IMR-90 (cell line): Measurements from ENCODE around the gene RAPGEF5. TPM values are rescaled to one million over a fixed set of nuclear protein-coding genes. Genes with fewer than 3 reads are reported as not detected.

Source experiments
- ATAC-seq: fragments of 200-7000 bp; cut with Tn5 transposase; 2 replicates; pipeline ENCODE4 v1.9.1; 2020; ENCODE audit warnings: low read depth, mild to moderate bottlenecking, moderate library complexity
- BruUV-seq: library from RNA; stranded (reverse); fragments of 400-500 nt; replicated peaks from 2 replicates; lab custom pipeline; 2021; lab: Mats Ljungman, UMichigan
- CTCF ChIA-PET: fragments of 300-600 bp; formaldehyde crosslinking; extraction: SDS; loops from one replicate; lab custom pipeline; 2021; ENCODE audit warnings: antibody characterized with exemption; lab: Yijun Ruan, JAX
- POLR2A ChIA-PET: fragments of 300-600 bp; sonication (Branson Sonifier 250); formaldehyde crosslinking; loops from one replicate; lab custom pipeline; 2022; ENCODE audit warnings: antibody characterized with exemption; ENCODE audit not compliant: unreplicated experiment; lab: Charles Lee
- DNase-seq: peaks from one replicate; pipeline ENCODE4 v3.0.0; 2013
- H2AFZ ChIP-seq: replicated peaks from 2 replicates; pipeline ENCODE3; 2013; ENCODE audit warnings: low read length, mild to moderate bottlenecking; ENCODE audit not compliant: poor library complexity
- H2AK5ac ChIP-seq: 2 replicates; pipeline ENCODE4 v1.6.1; 2013; ENCODE audit warnings: low read depth, low read length, inconsistent platforms
- H2AK9ac ChIP-seq: replicated peaks from 2 replicates; pipeline ENCODE3; 2013; ENCODE audit warnings: mild to moderate bottlenecking, low read depth, low read length, moderate library complexity; ENCODE audit not compliant: poor library complexity
- H2BK120ac ChIP-seq: 2 replicates; pipeline ENCODE4 v1.6.1; 2013; ENCODE audit warnings: low read depth, low read length, inconsistent platforms
- H2BK15ac ChIP-seq: 3 replicates; pipeline ENCODE4 v1.6.1; 2013; ENCODE audit warnings: low read depth, low read length, inconsistent platforms
- H2BK20ac ChIP-seq: 2 replicates; pipeline ENCODE4 v1.6.1; 2013; ENCODE audit warnings: low read depth, mild to moderate bottlenecking, inconsistent platforms, low read length, moderate library complexity
- H2BK5ac ChIP-seq: 2 replicates; pipeline ENCODE4 v1.6.1; 2013; ENCODE audit warnings: mild to moderate bottlenecking, low read depth, low read length, inconsistent platforms; ENCODE audit not compliant: poor library complexity, severe bottlenecking
- H3K14ac ChIP-seq: replicated peaks from 2 replicates; pipeline ENCODE4 v1.6.1; 2013; ENCODE audit warnings: low read depth, low read length, inconsistent platforms
- H3K18ac ChIP-seq: 2 replicates; pipeline ENCODE4 v1.6.1; 2013; ENCODE audit warnings: low read depth, low read length, control low read depth
- H3K23ac ChIP-seq: 2 replicates; pipeline ENCODE4 v1.6.1; 2013; ENCODE audit warnings: low read depth, low read length, inconsistent platforms
- H3K27ac ChIP-seq: 2 replicates; pipeline ENCODE4 v1.5.1; 2013; ENCODE audit warnings: mild to moderate bottlenecking, control low read depth, low read length; ENCODE audit not compliant: insufficient read depth
- H3K27me3 ChIP-seq: 2 replicates; pipeline ENCODE4 v1.6.1; 2013; ENCODE audit warnings: low read length; ENCODE audit not compliant: control insufficient read depth, insufficient read depth
- H3K36me3 ChIP-seq: 2 replicates; pipeline ENCODE4 v1.6.1; 2013; ENCODE audit warnings: low read length, mixed read lengths; ENCODE audit not compliant: control insufficient read depth, insufficient read depth
- H3K4ac ChIP-seq: 2 replicates; pipeline ENCODE4 v1.6.1; 2013; ENCODE audit warnings: low read depth, low read length, inconsistent platforms
- H3K4me1 ChIP-seq: 2 replicates; pipeline ENCODE4 v1.6.1; 2013; ENCODE audit warnings: low read length, mixed read lengths; ENCODE audit not compliant: control insufficient read depth, insufficient read depth
- H3K4me2 ChIP-seq: 2 replicates; pipeline ENCODE4 v1.6.1; 2013; ENCODE audit warnings: low read depth, mild to moderate bottlenecking, control low read depth, low read length, moderate library complexity
- H3K4me3 ChIP-seq: 2 replicates; pipeline ENCODE4 v1.5.1; 2013; ENCODE audit warnings: low read depth, mild to moderate bottlenecking, control low read depth, low read length, moderate library complexity; ENCODE audit not compliant: insufficient read depth
- H3K56ac ChIP-seq: 2 replicates; pipeline ENCODE4 v1.6.1; 2013; ENCODE audit warnings: low read length, inconsistent platforms; ENCODE audit not compliant: insufficient read depth; ENCODE audit errors: extremely low read depth
- H3K79me1 ChIP-seq, 2 experiments: 2 replicates each; pipeline ENCODE4 v1.6.1; 2013; ENCODE audit warnings: low read length in 2 of 2, inconsistent platforms in 1 of 2, low read depth in 1 of 2
- H3K9ac ChIP-seq: 2 replicates; pipeline ENCODE4 v1.6.1; 2013; ENCODE audit warnings: low read depth, low read length, control low read depth
- H3K9me1 ChIP-seq: 2 replicates; pipeline ENCODE4 v1.6.1; 2013; ENCODE audit warnings: low read length, inconsistent platforms; ENCODE audit not compliant: insufficient read depth
- H3K9me3 ChIP-seq: 2 replicates; pipeline ENCODE4 v1.6.1; 2013; ENCODE audit warnings: low read length; ENCODE audit not compliant: control insufficient read depth, insufficient read depth
- H4K20me1 ChIP-seq: 2 replicates; pipeline ENCODE4 v1.6.1; 2013; ENCODE audit warnings: low read length, inconsistent platforms; ENCODE audit not compliant: insufficient read depth
- H4K5ac ChIP-seq: 2 replicates; pipeline ENCODE4 v1.6.1; 2013; ENCODE audit warnings: mild to moderate bottlenecking, low read depth, low read length, control low read depth
- H4K8ac ChIP-seq, 2 experiments: 2 replicates each; pipeline ENCODE4 v1.6.1; 2013; ENCODE audit warnings: low read depth in 2 of 2, low read length in 2 of 2, control low read depth in 1 of 2, inconsistent platforms in 1 of 2
- H4K91ac ChIP-seq: 2 replicates; pipeline ENCODE4 v1.6.1; 2013; ENCODE audit warnings: low read depth, low read length, inconsistent platforms; ENCODE audit not compliant: insufficient read depth
- BHLHE40 ChIP-seq: fragments of 150-350 bp; IDR thresholded peaks from 2 replicates; pipeline ENCODE4 v1.6.1; 2016; ENCODE audit warnings: mild to moderate bottlenecking, low read depth, low read length
- CTCF ChIP-seq: conservative IDR thresholded peaks from 2 replicates; pipeline ENCODE4 v1.5.1; 2012; ENCODE audit warnings: mild to moderate bottlenecking, low read depth, low read length, improper control_type of control experiment
- MAFK ChIP-seq: IDR thresholded peaks from 2 replicates; pipeline ENCODE4 v1.6.1; 2012; ENCODE audit warnings: low read depth, low read length, improper control_type of control experiment
- MAZ ChIP-seq: IDR thresholded peaks from 2 replicates; pipeline ENCODE4 v1.6.1; 2012; ENCODE audit warnings: low read depth, mild to moderate bottlenecking, low read length, improper control_type of control experiment, moderate library complexity, borderline replicate concordance
- MXI1 ChIP-seq: IDR thresholded peaks from 2 replicates; pipeline ENCODE4 v1.6.1; 2012; ENCODE audit warnings: low read depth, mild to moderate bottlenecking, low read length, moderate library complexity, borderline replicate concordance
- POLR2A ChIP-seq: IDR thresholded peaks from 2 replicates; pipeline ENCODE4 v1.6.1; 2012; ENCODE audit warnings: mild to moderate bottlenecking, low read depth, low read length
- WGBS, 2 experiments: methylation state at CpG; one replicate each; pipeline versions ENCODE4 v1.1.5 to v1.1.7; 2013; ENCODE audit warnings: missing lambda C conversion rate in 2 of 2; ENCODE audit not compliant: insufficient read length in 1 of 2; ENCODE audit errors: extremely low coverage in 2 of 2; 5-methylcytosine and 5-hydroxymethylcytosine counted together
- dilution Hi-C: fragments of 300-500 bp; cut with HindIII; formaldehyde crosslinking; loops from one replicate; pipeline ENCODE4 v1.14.3; 2018; ENCODE audit warnings: low sequenced_read_pairs; ENCODE audit not compliant: unreplicated experiment
- in situ Hi-C: fragments of 300-500 bp; cut with MboI; formaldehyde crosslinking; loops from 3 replicates; pipeline ENCODE4 v1.14.3; 2019; ENCODE audit warnings: low sequenced_read_pairs, inconsistent platforms, mixed read lengths
- intact Hi-C: fragments of 100-400 bp; cut with micrococcal nuclease; formaldehyde crosslinking; loops from 2 replicates; pipeline ENCODE4 v1.10.0; 2022
- polyA plus RNA-seq, 3 experiments: library from polyadenylated mRNA; depleted of rRNA; stranded (reverse); fragments of >200 nt; gene quantifications; 2 replicates each; pipeline ENCODE4 v1.2.3, GENCODE V29; 2012; ENCODE audit warnings: low replicate concordance in 1 of 3
- total RNA-seq: library from RNA; depleted of rRNA; stranded (reverse); fragments of >200 nt; gene quantifications from 2 replicates; pipeline ENCODE4 v1.2.3, GENCODE V29; 2012
- TF ChIP-seq, protein P1 (sequence below): fragments of 150-350 bp; IDR thresholded peaks from 2 replicates; pipeline ENCODE4 v1.6.1; 2017; ENCODE audit warnings: mild to moderate bottlenecking, antibody characterized with exemption, low read length, low read depth

The RAPGEF5 gene
- total and polyA plus RNA-seq, 2 of the 4 experiments (the other 2 are of a cell fraction) = 0.05 to 0.18 TPM

DNA sequence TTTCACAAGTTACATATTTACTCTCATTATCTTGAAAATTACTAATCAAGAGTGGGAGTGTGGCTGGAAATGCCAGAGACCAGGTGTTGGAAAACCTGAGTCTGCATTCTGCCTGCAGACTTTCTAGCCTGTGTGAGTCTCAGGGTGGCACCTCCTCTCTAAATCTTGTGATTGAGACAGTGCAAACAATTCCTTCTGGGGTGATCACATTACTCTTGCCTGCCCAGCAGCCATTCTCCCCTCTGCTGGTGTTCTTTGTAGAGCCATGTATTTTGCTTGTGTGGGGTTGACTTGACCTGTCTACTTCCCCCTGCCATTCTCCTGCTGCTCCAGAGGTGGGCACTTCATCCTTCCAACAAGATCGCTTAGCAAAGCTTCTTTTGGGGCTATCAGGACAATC is 101.1 kb downstream of the RAPGEF5 start:
- intact Hi-C loops = no loop called here
- ChIA-PET POLR2A (no interaction called here), CTCF (no interaction called here)
- Histone ChIP-seq H3K79me1 (no peaks in the 10 kb centered on the region), H2AFZ (no peak overlapping the region), H3K4me3 (no peak overlapping the region), H3K9ac (no peak overlapping the region), H3K9me1 (no peaks in the 10 kb centered on the region), H4K8ac (no peak overlapping the region), H3K27me3 (peaks cover 8% of the 10 kb centered on the region), H4K20me1 (no peaks in the 10 kb centered on the region), H2BK5ac (no peak overlapping the region), H3K27ac (no peak overlapping the region), H3K56ac (no peak overlapping the region), H3K23ac (no peak overlapping the region), H4K5ac (no peak overlapping the region), H3K18ac (no peak overlapping the region), H2BK20ac (no peak overlapping the region), H3K4ac (no peak overlapping the region), H2AK9ac (no peak overlapping the region), H3K9me3 (no peaks in the 10 kb centered on the region), H4K91ac (no peak overlapping the region), H3K4me2 (no peak overlapping the region), H3K4me1 (no peaks in the 10 kb centered on the region), H2BK15ac (no peak overlapping the region), H3K36me3 (no peaks in the 10 kb centered on the region), H2BK120ac (no peak overlapping the region), H3K14ac (no peak overlapping the region), H2AK5ac (no peak overlapping the region)
- WGBS, 2 experiments = no CpG with 5 or more reads among the region's 1 CpG
- no TSS peak for BruUV-seq
- TF ChIP-seq CTCF (no peak), POLR2A (no peak), BHLHE40 (no peak), MAZ (no peak), MXI1 (no peak), MAFK (no peak)
- TF ChIP-seq, protein P1, sequence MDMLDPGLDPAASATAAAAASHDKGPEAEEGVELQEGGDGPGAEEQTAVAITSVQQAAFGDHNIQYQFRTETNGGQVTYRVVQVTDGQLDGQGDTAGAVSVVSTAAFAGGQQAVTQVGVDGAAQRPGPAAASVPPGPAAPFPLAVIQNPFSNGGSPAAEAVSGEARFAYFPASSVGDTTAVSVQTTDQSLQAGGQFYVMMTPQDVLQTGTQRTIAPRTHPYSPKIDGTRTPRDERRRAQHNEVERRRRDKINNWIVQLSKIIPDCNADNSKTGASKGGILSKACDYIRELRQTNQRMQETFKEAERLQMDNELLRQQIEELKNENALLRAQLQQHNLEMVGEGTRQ = no peak
- dilution Hi-C loops = no loop called here
- DNase-seq (no peak), ATAC-seq (no peak)
- in situ Hi-C loops = no loop called here
